Suppressor macrophage treated with lipopolysaccharide for 4 hours (primary cell): ENCODE data around the gene KDM4C.
"Not testable (repeated sequence)": the region's sequence is repeated elsewhere in the genome, so short reads cannot be mapped to it uniquely, and the experiment has no call there.

Experiments
- DNase-seq: peaks from one replicate; pipeline ENCODE4 v3.0.0-alpha.2; 2020

KDM4C gene

GRCh38 chr9:6757456-6758247, at the start of gene KDM4C:
KDM4C (plus strand) TSS chr9:6757973; CDS start chr9:6792989, 35,016 bp downstream.
- DNase-seq = peak; percentile 99

- no peak for DNase-seq
These were observed 49.0 kb upstream of the KDM4C start for GRCh38 chr9:6708732-6709131.

GRCh38 chr9:6711403-6711802, 46.4 kb upstream of the KDM4C start:
- no peak for DNase-seq

GRCh38 chr9:6712041-6712440, 45.7 kb upstream of the KDM4C start:
- DNase-seq = no peak

- DNase-seq = peak; percentile 7
These were observed 43.6 kb upstream of the KDM4C start for GRCh38 chr9:6714176-6714575.

GRCh38 chr9:6715153-6715754, 42.5 kb upstream of the KDM4C start:
- DNase-seq = not testable (repeated sequence)

- DNase-seq = peak; percentile 60
These were observed 41.8 kb upstream of the KDM4C start for GRCh38 chr9:6715755-6716643.

- DNase-seq = no peak
These were observed 41.0 kb upstream of the KDM4C start for GRCh38 chr9:6716766-6717165.

GRCh38 chr9:6723881-6724420, 33.8 kb upstream of the KDM4C start:
- no peak for DNase-seq

- DNase-seq = no peak
These were observed 24.5 kb upstream of the KDM4C start for GRCh38 chr9:6733257-6733656.

- DNase-seq = no peak
These were observed 23.9 kb upstream of the KDM4C start for GRCh38 chr9:6733831-6734230.

GRCh38 chr9:6735422-6735821, 22.4 kb upstream of the KDM4C start:
- DNase-seq = no peak

GRCh38 chr9:6739218-6739617, 18.6 kb upstream of the KDM4C start:
- peak; percentile 23 for DNase-seq

GRCh38 chr9:6748861-6749260, 8.9 kb upstream of the KDM4C start:
- DNase-seq = not testable (repeated sequence)

- not testable (repeated sequence) for DNase-seq
These were observed 2.9 kb upstream of the KDM4C start for GRCh38 chr9:6754861-6755260.

- DNase-seq = no peak
These were observed 679 bp upstream of the KDM4C start for GRCh38 chr9:6757132-6757455.

GRCh38 chr9:6758248-6758497, 400 bp downstream of the KDM4C start:
- no peak for DNase-seq

GRCh38 chr9:6758498-6759184, 868 bp downstream of the KDM4C start:
- DNase-seq = peak; percentile 40

GRCh38 chr9:6759185-6759977, 1.6 kb downstream of the KDM4C start:
- peak; percentile 89 for DNase-seq

- DNase-seq = no peak
These were observed 3.5 kb downstream of the KDM4C start for GRCh38 chr9:6761306-6761705.

- DNase-seq = no peak
These were observed 5.5 kb downstream of the KDM4C start for GRCh38 chr9:6763244-6763643.

- DNase-seq = peak; percentile 19
These were observed 6.2 kb downstream of the KDM4C start for GRCh38 chr9:6764011-6764410.
